HepG2 (cell line): ENCODE measurements around the gene PSAP. TPM values are rescaled to one million over a fixed set of nuclear protein-coding genes. Genes with fewer than 3 reads are reported as not detected.

Experiments used
- AFF4 ChIP-seq: sonication (generic); formaldehyde crosslinking; IDR thresholded peaks from 2 replicates; pipeline ENCODE4 v1.4.0; 2020; ENCODE audit warnings: missing genetic modification reagents
- ATM ChIP-seq: fragments of 450-650 bp; IDR thresholded peaks from 2 replicates; pipeline ENCODE4 v1.7.1; 2017; ENCODE audit warnings: mild to moderate bottlenecking, borderline replicate concordance
- CEBPG ChIP-seq: IDR thresholded peaks from 2 replicates; pipeline ENCODE4 v1.6.1; 2016
- GLI4 ChIP-seq: sonication (generic); formaldehyde crosslinking; IDR thresholded peaks from 2 replicates; pipeline ENCODE4 v1.5.1; 2020; ENCODE audit warnings: missing genetic modification reagents, mild to moderate bottlenecking, moderate library complexity, borderline replicate concordance
- IRX3 ChIP-seq: sonication (generic); formaldehyde crosslinking; IDR thresholded peaks from 2 replicates; pipeline ENCODE4 v1.8.1; 2023; ENCODE audit warnings: mild to moderate bottlenecking, low read depth, missing genetic modification reagents, borderline replicate concordance
- MAF1 ChIP-seq: sonication (generic); formaldehyde crosslinking; IDR thresholded peaks from 2 replicates; pipeline ENCODE4 v1.5.0; 2020; ENCODE audit warnings: missing genetic modification reagents, borderline replicate concordance
- MZF1 ChIP-seq: sonication (generic); formaldehyde crosslinking; IDR thresholded peaks from 2 replicates; pipeline ENCODE4 v1.8.1; 2023; ENCODE audit warnings: mild to moderate bottlenecking, missing genetic modification reagents, borderline replicate concordance
- NFYC ChIP-seq: IDR thresholded peaks from 2 replicates; pipeline ENCODE4 v1.6.1; 2016; ENCODE audit warnings: missing genetic modification reagents, missing compliant biosample characterization
- NR1H2 ChIP-seq: sonication (generic); formaldehyde crosslinking; IDR thresholded peaks from 2 replicates; pipeline ENCODE4 v1.8.1; 2022; ENCODE audit warnings: low read depth, missing genetic modification reagents, borderline replicate concordance
- RARG ChIP-seq: sonication (generic); formaldehyde crosslinking; IDR thresholded peaks from 2 replicates; pipeline ENCODE4 v1.4.0; 2020; ENCODE audit warnings: low read depth, mild to moderate bottlenecking, missing genetic modification reagents
- SALL2 ChIP-seq: sonication (generic); formaldehyde crosslinking; IDR thresholded peaks from 2 replicates; pipeline ENCODE4 v1.8.1; 2023; ENCODE audit warnings: mild to moderate bottlenecking, missing genetic modification reagents, inconsistent platforms
- SNAPC2 ChIP-seq: sonication (generic); formaldehyde crosslinking; IDR thresholded peaks from 2 replicates; pipeline ENCODE4 v1.8.1; 2022; ENCODE audit warnings: mild to moderate bottlenecking, missing genetic modification reagents
- SP5 ChIP-seq: IDR thresholded peaks from 2 replicates; pipeline ENCODE4 v1.6.1; 2016; ENCODE audit warnings: low read depth, borderline replicate concordance
- ZBTB38 ChIP-seq: sonication (generic); formaldehyde crosslinking; IDR thresholded peaks from 2 replicates; pipeline ENCODE4 v1.5.1; 2020; ENCODE audit warnings: mild to moderate bottlenecking, missing genetic modification reagents
- ZNF276 ChIP-seq: sonication (generic); formaldehyde crosslinking; IDR thresholded peaks from 2 replicates; pipeline ENCODE4 v1.4.0; 2020; ENCODE audit warnings: mild to moderate bottlenecking, low read depth, missing genetic modification reagents
- ZNF333 ChIP-seq: sonication (generic); formaldehyde crosslinking; IDR thresholded peaks from 2 replicates; pipeline ENCODE4 v1.4.0; 2020; ENCODE audit warnings: mild to moderate bottlenecking, missing genetic modification reagents, borderline replicate concordance
- ZNF510 ChIP-seq: sonication (generic); formaldehyde crosslinking; IDR thresholded peaks from 2 replicates; pipeline ENCODE4 v1.4.0; 2020; ENCODE audit warnings: low read depth, mild to moderate bottlenecking, missing genetic modification reagents
- ZNF512 ChIP-seq: sonication (generic); formaldehyde crosslinking; IDR thresholded peaks from 2 replicates; pipeline ENCODE4 v1.4.0; 2020; ENCODE audit warnings: mild to moderate bottlenecking, missing genetic modification reagents
- ZNF557 ChIP-seq: sonication (generic); formaldehyde crosslinking; IDR thresholded peaks from 2 replicates; pipeline ENCODE4 v1.4.0; 2020; ENCODE audit warnings: missing genetic modification reagents
- ZUFSP ChIP-seq: sonication (generic); formaldehyde crosslinking; IDR thresholded peaks from 2 replicates; pipeline ENCODE4 v1.9.0; 2021; ENCODE audit warnings: missing genetic modification reagents, mild to moderate bottlenecking, borderline replicate concordance
- polyA plus RNA-seq, 8 experiments: library from polyadenylated mRNA; depleted of rRNA in 3 of 8; stranded (reverse) in 7 of 8; unstranded in 1 of 8; fragments of >200 nt; fragmentation: Illumina TruSeq in 4 of 8; extraction: Trizol in 4 of 8; gene quantifications; 2 replicates each; pipeline versions ENCODE4 v1.2.1 to v1.2.3, GENCODE V29; 2011 to 2016; ENCODE audit warnings: low read depth in 4 of 8, missing spikeins in 1 of 8, mixed read lengths in 1 of 8; ENCODE audit not compliant: insufficient read depth in 1 of 8
- total RNA-seq, 5 experiments: library from RNA; depleted of rRNA; stranded (reverse); fragments of >200 nt; fragmentation: Illumina TruSeq; extraction: Trizol; gene quantifications; 2 replicates each; pipeline ENCODE4 v1.2.3, GENCODE V29; 2016; ENCODE audit warnings: low read depth in 1 of 5

PSAP gene
- total and polyA plus RNA-seq, 2 of the 13 experiments (the other 11 are each of a cell fraction or from before 2014, with no cell fraction given) = 323 to 643 TPM

GRCh38 chr10:71850743-71851464 is at the start of gene PSAP (continued):
- 0 out of 2 replicates have a peak, but pooled peaks have one; percentile 33 for TF ChIP-seq ZNF557 (CRISPR knock-in tag)
- no peak for TF ChIP-seq NR1H2 (CRISPR knock-in tag)
- no peak for TF ChIP-seq SNAPC2 (CRISPR knock-in tag)
- TF ChIP-seq MZF1 = 0 out of 2 replicates have a peak, but pooled peaks have one; percentile 85
- TF ChIP-seq CEBPG = no peak
- 0 out of 2 replicates have a peak, but pooled peaks have one; percentile 52 for TF ChIP-seq AFF4 (CRISPR knock-in tag)
- TF ChIP-seq RARG (CRISPR knock-in tag) = 0 out of 2 replicates have a peak, but pooled peaks have one; percentile 84
- no peak for TF ChIP-seq ZUFSP (CRISPR knock-in tag)
- no peak for TF ChIP-seq ZNF333 (CRISPR knock-in tag)
- TF ChIP-seq ZNF510 (CRISPR knock-in tag) = peak; percentile 37; the same call in 1 of the 2 replicates
- TF ChIP-seq SALL2 (CRISPR knock-in tag) = peak; percentile 85
- TF ChIP-seq NFYC (CRISPR knock-in tag) = peak; percentile 38; the same call in 1 of the 2 replicates
- peak; percentile 88; the same call in 1 of the 2 replicates for TF ChIP-seq GLI4 (CRISPR knock-in tag)
- peak; percentile 5; the same call in 1 of the 2 replicates for TF ChIP-seq IRX3 (CRISPR knock-in tag)
- TF ChIP-seq ZNF512 (CRISPR knock-in tag) = no peak
- TF ChIP-seq SP5 (CRISPR knock-in tag) = peak; percentile 84; the same call in 1 of the 2 replicates
- TF ChIP-seq MAF1 = peak; percentile 76
- no peak for TF ChIP-seq ATM
- TF ChIP-seq ZBTB38 = peak; percentile 19; the same call in 1 of the 2 replicates
- peak; percentile 67; the same call in 1 of the 2 replicates for TF ChIP-seq ZNF276 (CRISPR knock-in tag)
